ENCODE data around the gene ELK4. TPM values are rescaled to one million over a fixed set of nuclear protein-coding genes. Genes with fewer than 3 reads are reported as not detected.

Gene ELK4
- total and polyA plus RNA-seq, 11 donors: 5.0 to 54.9 (median 35.7) TPM

DNA sequence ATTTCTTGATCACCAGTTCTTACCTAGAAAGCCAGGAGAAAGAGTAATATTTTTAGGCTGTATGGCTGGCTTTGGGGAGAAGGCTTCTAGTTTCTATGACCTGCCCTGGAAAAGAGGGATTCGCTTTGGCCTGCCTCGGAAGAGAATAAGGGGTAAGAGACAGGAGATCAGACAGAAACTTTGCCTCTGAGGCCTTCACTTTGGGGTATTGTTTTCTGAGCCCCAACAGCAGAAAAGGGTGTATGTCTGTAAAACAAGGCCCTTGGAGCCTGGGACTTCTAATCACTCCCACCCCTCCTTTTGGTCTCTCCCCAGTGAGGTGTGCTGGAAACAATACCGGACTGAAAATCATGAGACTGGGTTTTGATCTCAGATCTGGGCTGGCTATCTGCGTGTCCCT, 43.4 kb upstream of the ELK4 start:
- TF ChIP-seq POLR2A (IDR thresholded peaks at IDR 0.05): no peak
- TF ChIP-seq, protein P1, sequence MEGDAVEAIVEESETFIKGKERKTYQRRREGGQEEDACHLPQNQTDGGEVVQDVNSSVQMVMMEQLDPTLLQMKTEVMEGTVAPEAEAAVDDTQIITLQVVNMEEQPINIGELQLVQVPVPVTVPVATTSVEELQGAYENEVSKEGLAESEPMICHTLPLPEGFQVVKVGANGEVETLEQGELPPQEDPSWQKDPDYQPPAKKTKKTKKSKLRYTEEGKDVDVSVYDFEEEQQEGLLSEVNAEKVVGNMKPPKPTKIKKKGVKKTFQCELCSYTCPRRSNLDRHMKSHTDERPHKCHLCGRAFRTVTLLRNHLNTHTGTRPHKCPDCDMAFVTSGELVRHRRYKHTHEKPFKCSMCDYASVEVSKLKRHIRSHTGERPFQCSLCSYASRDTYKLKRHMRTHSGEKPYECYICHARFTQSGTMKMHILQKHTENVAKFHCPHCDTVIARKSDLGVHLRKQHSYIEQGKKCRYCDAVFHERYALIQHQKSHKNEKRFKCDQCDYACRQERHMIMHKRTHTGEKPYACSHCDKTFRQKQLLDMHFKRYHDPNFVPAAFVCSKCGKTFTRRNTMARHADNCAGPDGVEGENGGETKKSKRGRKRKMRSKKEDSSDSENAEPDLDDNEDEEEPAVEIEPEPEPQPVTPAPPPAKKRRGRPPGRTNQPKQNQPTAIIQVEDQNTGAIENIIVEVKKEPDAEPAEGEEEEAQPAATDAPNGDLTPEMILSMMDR (IDR thresholded peaks at IDR 0.05): no peak
- Histone ChIP-seq H3K9me3 (no peaks in the 10 kb centered on the region), H3K4me1 (peaks cover 4 to 35% (median 21%) of the 10 kb centered on the region in 12 donors), H3K36me3 (no peaks in the 10 kb centered on the region), H3K27ac (no peak overlapping the region), H3K4me3 (no peak overlapping the region), H3K27me3 (peaks cover 0 to 6% (median 0%) of the 10 kb centered on the region in 9 donors)
- 95 to 96% (median 95%) methylated on average over 4 of the region's 4 CpGs for WGBS, 4 donors
- DNase-seq (no peak), ATAC-seq (no peak)
- intact Hi-C loops (cut with DNase I): loop anchor here in 2 of 10 donors (10.0 kb wide), 2 partner anchors 240 to 300 kb away; no protein-coding TSS in a partner anchor

DNA sequence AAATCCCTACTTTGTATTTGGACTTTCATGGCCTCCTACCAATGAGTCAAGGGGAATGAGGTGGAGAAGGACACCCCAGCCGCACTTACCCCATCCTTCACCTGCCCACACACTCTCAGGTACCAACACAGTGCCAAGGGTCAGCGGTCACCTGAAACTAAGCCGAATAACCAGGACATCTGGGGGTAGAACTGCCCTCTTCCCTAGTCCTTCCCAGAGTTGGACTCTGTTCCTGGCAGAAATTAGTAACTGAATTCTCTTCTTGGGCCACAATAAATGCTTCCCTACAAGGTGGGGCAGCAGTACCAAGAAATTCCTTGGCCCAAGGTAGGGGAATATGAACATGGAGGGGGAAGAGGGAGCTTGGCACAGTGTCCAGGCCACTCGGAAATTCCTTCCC, 41.2 kb upstream of the ELK4 start:
- Histone ChIP-seq H3K4me3 (no peak overlapping the region), H3K27me3 (no peaks in the 10 kb centered on the region), H3K9me3 (no peaks in the 10 kb centered on the region), H3K4me1 (peaks cover 0 to 34% (median 8%) of the 10 kb centered on the region in 12 donors), H3K27ac (no peak overlapping the region), H3K36me3 (no peaks in the 10 kb centered on the region)
- DNase-seq (no peak), ATAC-seq (no peak)
- intact Hi-C loops (cut with DNase I): loop anchor here in 3 of 10 donors (5.0 to 10.0 kb wide), 3 partner anchors 242 to 304 kb away; no protein-coding TSS in a partner anchor
- 84 to 90% (median 85%) methylated on average over 4 of the region's 4 CpGs for WGBS, 4 donors
- TF ChIP-seq, protein P1 (IDR thresholded peaks at IDR 0.05): no peak
- TF ChIP-seq POLR2A (IDR thresholded peaks at IDR 0.05): no peak

DNA sequence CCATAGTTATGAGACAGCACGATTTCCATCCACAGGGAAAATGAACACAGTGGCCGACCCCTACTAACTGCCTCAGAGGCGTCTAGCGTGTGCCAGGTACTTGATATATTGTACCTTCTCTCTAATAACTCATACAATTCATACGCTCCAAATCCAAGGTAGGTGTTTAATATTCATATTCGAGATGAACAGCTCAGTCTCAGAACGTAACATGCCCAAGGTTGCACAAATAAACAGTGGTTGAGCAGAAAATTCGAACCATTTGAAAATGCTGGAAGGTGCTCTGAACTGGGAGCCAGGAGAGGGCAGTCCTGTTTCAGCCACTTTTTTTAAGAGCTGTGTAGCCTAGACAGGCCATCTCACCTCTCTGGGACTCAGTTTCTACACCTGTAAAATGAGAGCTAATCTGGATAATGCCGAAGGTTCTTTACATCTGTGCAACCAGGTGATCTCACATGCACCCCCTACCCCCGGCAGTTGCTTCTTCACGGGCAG, 40.6 kb upstream of the ELK4 start:
- no peaks in the 10 kb centered on the region for H3K36me3 ChIP-seq
- no peak overlapping the region for H3K4me3 ChIP-seq
- no peaks in the 10 kb centered on the region for H3K27me3 ChIP-seq
- ATAC-seq (no peak), DNase-seq (no peak)
- WGBS, 4 donors: 88 to 91% (median 90%) methylated on average over 11 of the region's 11 CpGs
- H3K4me1 ChIP-seq: peaks cover 0 to 29% (median 7%) of the 10 kb centered on the region in 12 donors
- intact Hi-C loops (cut with DNase I): loop anchor here in 3 of 10 donors (5.0 to 10.0 kb wide), 3 partner anchors 242 to 305 kb away; no protein-coding TSS in a partner anchor
- no peaks in the 10 kb centered on the region for H3K9me3 ChIP-seq
- H3K27ac ChIP-seq: no peak overlapping the region
- no peak for TF ChIP-seq POLR2A (IDR thresholded peaks at IDR 0.05)
- TF ChIP-seq, protein P1 (IDR thresholded peaks at IDR 0.05): no peak

DNA sequence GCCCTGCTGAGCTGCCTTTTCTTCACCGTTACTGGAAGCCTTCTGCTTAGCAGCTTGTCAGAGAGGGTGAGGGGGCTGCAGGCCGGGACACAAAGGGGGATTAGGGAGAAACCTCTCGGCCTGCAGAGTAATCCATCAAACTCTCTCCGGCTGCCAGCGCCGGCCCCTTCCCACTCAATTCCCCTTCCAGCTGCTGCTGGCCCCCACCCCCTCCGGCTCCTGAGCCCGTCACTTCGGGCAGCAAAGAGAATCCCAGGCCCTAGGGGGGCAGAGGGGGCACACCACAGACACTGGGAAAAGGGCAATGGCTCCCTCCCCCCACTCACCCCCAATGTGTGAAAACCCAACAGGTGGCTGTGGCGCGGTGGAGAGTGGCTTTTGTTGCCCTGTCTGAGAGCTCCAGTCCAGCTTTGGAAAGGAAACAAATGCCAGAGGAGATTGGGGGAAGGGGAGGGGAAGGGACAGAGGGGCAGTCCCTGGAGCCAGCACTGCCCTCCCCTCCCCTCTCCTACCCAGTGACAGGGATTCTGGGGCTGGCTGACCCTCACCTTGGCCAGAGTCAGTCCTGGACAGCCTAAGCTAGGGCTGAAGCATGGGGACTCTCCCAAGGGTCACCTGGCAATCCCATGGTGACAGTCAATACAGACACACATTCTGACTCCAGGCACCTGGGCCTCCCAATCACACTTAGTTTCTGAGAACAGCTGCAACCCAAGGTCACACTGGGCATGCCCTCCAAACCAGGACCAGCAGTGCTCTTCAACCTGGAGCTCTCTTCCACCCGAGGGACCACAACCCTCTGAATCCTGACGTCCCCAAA, 39.0 kb upstream of the ELK4 start:
- Histone ChIP-seq H3K4me3 (no peak overlapping the region), H3K27ac (no peak overlapping the region), H3K36me3 (no peaks in the 10 kb centered on the region), H3K9me3 (no peaks in the 10 kb centered on the region), H3K4me1 (peaks cover 0 to 22% (median under 1%) of the 10 kb centered on the region in 12 donors), H3K27me3 (no peaks in the 10 kb centered on the region)
- ATAC-seq (no peak), DNase-seq (no peak)
- WGBS, 4 donors: 85 to 93% (median 90%) methylated on average over 11 to 13 of the region's 13 CpGs
- intact Hi-C loops (cut with DNase I): loop anchor here in 3 of 10 donors (5.0 to 10.0 kb wide), 3 partner anchors 244 to 306 kb away; no protein-coding TSS in a partner anchor
- TF ChIP-seq POLR2A (IDR thresholded peaks at IDR 0.05): no peak
- TF ChIP-seq, protein P1 (IDR thresholded peaks at IDR 0.05): no peak

All from heart left ventricle (tissue), 16 donors.